HCT116 (cell line): ENCODE results near the gene ZNF611. TPM values are rescaled to one million over a fixed set of nuclear protein-coding genes. Genes with fewer than 3 reads are reported as not detected.

Source experiments
- ATAC-seq: fragments of 200-7000 bp; cut with Tn5 transposase; 2 replicates; pipeline ENCODE4 v1.9.1; 2020; ENCODE audit warnings: mild to moderate bottlenecking, moderate library complexity
- BruUV-seq: library from RNA; stranded (reverse); fragments of 400-500 nt; replicated peaks from 2 replicates; lab custom pipeline; 2021; lab: Mats Ljungman, UMichigan
- CTCF ChIA-PET: fragments of 300-600 bp; sonication (Branson Sonifier 250); formaldehyde crosslinking; loops from one replicate; lab custom pipeline; 2021; ENCODE audit warnings: antibody characterized with exemption; lab: Charles Lee
- POLR2A ChIA-PET: fragments of 300-600, 350-600 bp; sonication (Branson Sonifier 250); formaldehyde crosslinking; loops from one replicate; lab custom pipeline; 2021; ENCODE audit warnings: antibody characterized with exemption; lab: Charles Lee
- RAD21 ChIA-PET, 2 experiments: fragments of 300-600 bp; sonication (Branson Sonifier 250); formaldehyde crosslinking; loops; one replicate each; lab custom pipeline; 2023; ENCODE audit warnings: low total read pairs in 2 of 2; ENCODE audit not compliant: uncharacterized antibody in 2 of 2, unreplicated experiment in 2 of 2, low non-redundant PET in 1 of 2; lab: Charles Lee
- DNase-seq: peaks from one replicate; pipeline ENCODE4 v3.0.0-alpha.2; 2010; ENCODE audit warnings: low read depth, low spot score
- H2AFZ ChIP-seq: fragments of 200-600 bp; shearing (Covaris generic), sonication (generic); 2 replicates; pipeline ENCODE4 v1.6.1; 2017; ENCODE audit warnings: low read depth, mixed run types, mixed read lengths, antibody characterized with exemption, low read length; ENCODE audit not compliant: poor library complexity, severe bottlenecking
- H3K27ac ChIP-seq: 2 replicates; pipeline ENCODE4 v1.5.1; 2012; ENCODE audit warnings: low read depth, low read length
- H3K27me3 ChIP-seq: fragments of 200-600 bp; sonication (generic); 2 replicates; pipeline ENCODE4 v1.6.1; 2016; ENCODE audit warnings: mixed run types, low read length, mixed read lengths; ENCODE audit not compliant: insufficient read depth
- H3K36me3 ChIP-seq, 2 experiments: fragments of 200-500 bp in 1 of 2; fragments of 200-600 bp in 1 of 2; sonication (Bioruptor generic) in 1 of 2; sonication (generic) in 1 of 2; 2 replicates each; pipeline versions ENCODE4 v1.5.1 to v1.6.1; 2014 to 2016; ENCODE audit warnings: low read length in 2 of 2, inconsistent platforms in 1 of 2, mixed read lengths in 1 of 2, mixed run types in 1 of 2; ENCODE audit not compliant: insufficient read depth in 2 of 2, control insufficient read depth in 1 of 2
- H3K4me1 ChIP-seq, 2 experiments: fragments of 200-600 bp in 1 of 2; sonication (generic) in 1 of 2; 2 replicates each; pipeline versions ENCODE4 v1.5.1 to v1.6.1; 2012 to 2017; ENCODE audit warnings: low read length in 2 of 2, inconsistent platforms in 1 of 2, mild to moderate bottlenecking in 1 of 2, mixed read lengths in 1 of 2, mixed run types in 1 of 2, moderate library complexity in 1 of 2; ENCODE audit not compliant: insufficient read depth in 2 of 2, control insufficient read depth in 1 of 2
- H3K4me2 ChIP-seq: fragments of 200-600 bp; sonication (generic); 2 replicates; pipeline ENCODE4 v1.6.1; 2017; ENCODE audit warnings: mixed run types, low read length, mixed read lengths
- H3K4me3 ChIP-seq, 2 experiments: fragments of 200-600 bp in 1 of 2; sonication (generic) in 1 of 2; replicated peaks in 1 of 2; 2 replicates each; pipeline ENCODE4 v1.5.1; 2011 to 2016; ENCODE audit warnings: low read length in 2 of 2, control low read depth in 1 of 2, low read depth in 1 of 2, mild to moderate bottlenecking in 1 of 2, mixed read lengths in 1 of 2, mixed run types in 1 of 2
- H3K79me2 ChIP-seq: fragments of 200-600 bp; sonication (generic); 2 replicates; pipeline ENCODE4 v1.6.1; 2017; ENCODE audit warnings: mild to moderate bottlenecking, mixed run types, low read length, moderate library complexity, mixed read lengths; ENCODE audit not compliant: insufficient read depth
- H3K9ac ChIP-seq: fragments of 200-600 bp; sonication (generic); 2 replicates; pipeline ENCODE4 v1.6.1; 2016; ENCODE audit warnings: low read length, mixed read lengths
- H3K9me2 ChIP-seq: fragments of 200-600 bp; sonication (generic), shearing (Covaris generic); 2 replicates; pipeline ENCODE4 v1.6.1; 2017; ENCODE audit warnings: mixed run types, mild to moderate bottlenecking, moderate library complexity; ENCODE audit not compliant: insufficient read depth
- H3K9me3 ChIP-seq, 2 experiments: fragments of 200-500 bp in 1 of 2; fragments of 200-600 bp in 1 of 2; sonication (Bioruptor generic) in 1 of 2; sonication (generic) in 1 of 2; 2 replicates each; pipeline ENCODE4 v1.6.1; 2014 to 2017; ENCODE audit warnings: low read length in 2 of 2, mixed read lengths in 2 of 2, inconsistent platforms in 1 of 2, low read depth in 1 of 2, mild to moderate bottlenecking in 1 of 2, mixed run types in 1 of 2, moderate library complexity in 1 of 2; ENCODE audit not compliant: control insufficient read depth in 1 of 2, insufficient read depth in 1 of 2
- H4K20me1 ChIP-seq: fragments of 200-600 bp; sonication (generic), shearing (Covaris generic); 2 replicates; pipeline ENCODE4 v1.6.1; 2017; ENCODE audit warnings: mixed run types, mild to moderate bottlenecking, moderate library complexity; ENCODE audit not compliant: insufficient read depth
- ATF3 ChIP-seq: IDR thresholded peaks from 2 replicates; pipeline ENCODE4 v1.6.1; 2012
- CEBPB ChIP-seq: IDR thresholded peaks from 2 replicates; pipeline ENCODE4 v1.6.1; 2012; ENCODE audit warnings: low read depth
- EZH2 ChIP-seq: fragments of 200-600 bp; sonication (generic); IDR thresholded peaks from 2 replicates; pipeline ENCODE4 v1.6.1; 2017; ENCODE audit warnings: antibody characterized with exemption, mixed run types
- EZH2phosphoT487 ChIP-seq: fragments of 200-600 bp; IDR thresholded peaks from 2 replicates; pipeline ENCODE4 v1.6.1; 2018; ENCODE audit warnings: antibody characterized with exemption, borderline replicate concordance
- FOSL1 ChIP-seq: IDR thresholded peaks from 2 replicates; pipeline ENCODE4 v1.6.1; 2012; ENCODE audit warnings: low read depth
- JUND ChIP-seq: IDR thresholded peaks from 2 replicates; pipeline ENCODE4 v1.6.1; 2012
- MAX ChIP-seq: IDR thresholded peaks from 2 replicates; pipeline ENCODE4 v1.6.1; 2012
- POLR2A ChIP-seq: IDR thresholded peaks from 2 replicates; pipeline ENCODE4 v1.7.0; 2011; ENCODE audit warnings: borderline replicate concordance; ENCODE audit not compliant: insufficient read depth, insufficient read length; ENCODE audit errors: extremely low read depth
- SP1 ChIP-seq: IDR thresholded peaks from 2 replicates; pipeline ENCODE4 v1.6.1; 2012; ENCODE audit warnings: low read depth
- SRF ChIP-seq: IDR thresholded peaks from 2 replicates; pipeline ENCODE4 v1.6.1; 2012; ENCODE audit warnings: low read depth
- YY1 ChIP-seq: IDR thresholded peaks from 2 replicates; pipeline ENCODE4 v1.6.1; 2011; ENCODE audit warnings: low read length, low read depth, moderate library complexity, mild to moderate bottlenecking; ENCODE audit not compliant: insufficient replicate concordance; ENCODE audit errors: extremely low read depth
- intact Hi-C: fragments of 100-400 bp; cut with micrococcal nuclease; formaldehyde crosslinking; loops from 2 replicates; pipeline ENCODE4 v1.10.0; 2022
- total RNA-seq: library from RNA; stranded (reverse); gene quantifications from one replicate; pipeline ENCODE4 v1.2.1, GENCODE V29; 2021; ENCODE audit not compliant: unreplicated experiment

Gene ZNF611
- total RNA-seq, 1 experiment from 2014 or later = 12.2 TPM

- intact Hi-C loops = no loop called here
- H3K36me3 ChIP-seq = peaks cover 0 to 13% of the 10 kb centered on the region in 2 experiments; a peak in 2 of 4 replicates
- no peaks in the 10 kb centered on the region for H3K9me2 ChIP-seq
- no peak overlapping the region for H2AFZ ChIP-seq
- peak overlapping the region; percentile 48 for H3K9ac ChIP-seq
- peaks cover 0 to 61% of the 10 kb centered on the region in 2 experiments; a peak in 2 of 4 replicates for H3K4me1 ChIP-seq
- POLR2A ChIA-PET = no interaction called here
- no peak overlapping the region for H3K27ac ChIP-seq
- ATAC-seq (peak; percentile 57), DNase-seq (peak; percentile 53)
- no TSS peak for BruUV-seq
- no peak overlapping the region; a peak in 1 of 4 replicates for H3K4me3 ChIP-seq
- RAD21 ChIA-PET = no interaction called here
- H3K27me3 ChIP-seq = no peaks in the 10 kb centered on the region
- peak overlapping the region; percentile 54 for H3K4me2 ChIP-seq
- H3K79me2 ChIP-seq = peaks cover 77% of the 10 kb centered on the region
- TF ChIP-seq MAX = peak; percentile 42; the same call in 1 of the 2 replicates
- peak; percentile 56; the same call in 1 of the 2 replicates for TF ChIP-seq SP1
- TF ChIP-seq SRF = no peak
- 0 out of 2 replicates have a peak, but pooled peaks have one; percentile 6 for TF ChIP-seq CEBPB
- TF ChIP-seq JUND = peak; percentile 36; the same call in 1 of the 2 replicates
- no peak for TF ChIP-seq EZH2phosphoT487
- peak; percentile 62 for TF ChIP-seq FOSL1
- H4K20me1 ChIP-seq = no peaks in the 10 kb centered on the region
- no peaks in the 10 kb centered on the region for H3K9me3 ChIP-seq
- CTCF ChIA-PET = no interaction called here
Observed at GRCh38 chr19:52665529-52665928, 69.3 kb downstream of the ZNF611 start.

- H3K36me3 ChIP-seq = peaks cover 0 to 18% of the 10 kb centered on the region in 2 experiments; a peak in 2 of 4 replicates
- TF ChIP-seq SP1 = no peak
- no peak for TF ChIP-seq ATF3
- no peak for TF ChIP-seq POLR2A
- TF ChIP-seq EZH2 = no peak
- TF ChIP-seq YY1 = no peak
- TF ChIP-seq EZH2phosphoT487 = no peak
- ATAC-seq = peak; percentile 61
- H2AFZ ChIP-seq = no peak overlapping the region
- RAD21 ChIA-PET = no interaction called here
- peak overlapping the region; percentile 54 for H3K4me2 ChIP-seq
- H4K20me1 ChIP-seq = no peaks in the 10 kb centered on the region
- H3K27me3 ChIP-seq = no peaks in the 10 kb centered on the region
- peak overlapping the region; percentile 48 for H3K9ac ChIP-seq
- no peaks in the 10 kb centered on the region for H3K9me2 ChIP-seq
- peaks cover 0 to 56% of the 10 kb centered on the region in 2 experiments; a peak in 2 of 4 replicates for H3K4me1 ChIP-seq
- intact Hi-C loops = no loop called here
- peak overlapping the region; percentile 44; the same call in 1 of the 2 replicates for H3K27ac ChIP-seq
- BruUV-seq = no TSS peak
- POLR2A ChIA-PET = no interaction called here
- no peaks in the 10 kb centered on the region for H3K9me3 ChIP-seq
- CTCF ChIA-PET = no interaction called here
- no peak overlapping the region; a peak in 1 of 4 replicates for H3K4me3 ChIP-seq
- peaks cover 76% of the 10 kb centered on the region for H3K79me2 ChIP-seq
- DNase-seq = no peak
Observed at GRCh38 chr19:52665027-52665426, 69.8 kb downstream of the ZNF611 start.
